ENCODE results near the gene POLR3B. TPM values are rescaled to one million over a fixed set of nuclear protein-coding genes. Genes with fewer than 3 reads are reported as not detected.

POLR3B gene
- total and polyA plus RNA-seq, 2 experiments from 2014 or later: 8.3 to 13.7 TPM

- Histone ChIP-seq H2AFZ (no peak overlapping the region), H3K79me2 (ENCODE audit: insufficient read depth) (no peaks in the 10 kb centered on the region), H3K4me2 (ENCODE audit: unreplicated experiment) (no peak overlapping the region), H3K9me3 (ENCODE audit: low read depth) (no peaks in the 10 kb centered on the region), H3K9ac (no peak overlapping the region), H3K27me3 (replicated peaks; ENCODE audit: insufficient read depth) (no peaks in the 10 kb centered on the region), H3K9me2 (ENCODE audit: insufficient read depth) (no peaks in the 10 kb centered on the region), H3K4me1 (ENCODE audit: insufficient read depth) (no peaks in the 10 kb centered on the region), H3K27ac (no peak overlapping the region), H3K4me3 (no peak overlapping the region), H3F3A (ENCODE audit: insufficient read depth) (no peaks in the 10 kb centered on the region; the same call in 1 of the 2 replicates), H4K20me1 (ENCODE audit: insufficient read depth) (no peaks in the 10 kb centered on the region), H3K36me3 (ENCODE audit: low read depth) (peaks cover 15% of the 10 kb centered on the region; the same call in 1 of the 2 replicates)
- in situ Hi-C loops (cut with MboI): no loop called here
- DNase-seq: no peak
- WGBS, 2 experiments (ENCODE audit: low coverage in 1 of 2, low lambda C conversion rate in 2 of 2, missing lambda C conversion rate in 2 of 2): 76 to 87% methylated on average over 3 of the region's 3 CpGs
- TF ChIP-seq EZH2phosphoT487 (IDR thresholded peaks at IDR 0.05; ENCODE audit: insufficient read depth, low read depth) (no peak), EZH2 (IDR thresholded peaks at IDR 0.05; ENCODE audit: insufficient read depth, poor library complexity, severe bottlenecking) (no peak)
Measured at GRCh38 chr12:106431839-106432411, 74.4 kb downstream of the POLR3B start.

GRCh38 chr12:106433055-106433454 lies 75.5 kb downstream of the POLR3B start:
- no peak overlapping the region for H3K27ac ChIP-seq
- H3K4me3 ChIP-seq: no peak overlapping the region
- 72 to 76% methylated on average over 2 of the region's 2 CpGs for WGBS, 2 experiments (ENCODE audit: low coverage in 1 of 2, low lambda C conversion rate in 2 of 2, missing lambda C conversion rate in 2 of 2)
- H3K9me3 ChIP-seq (ENCODE audit: low read depth): no peaks in the 10 kb centered on the region
- no peaks in the 10 kb centered on the region; the same call in 1 of the 2 replicates for H3F3A ChIP-seq (ENCODE audit: insufficient read depth)
- H3K4me2 ChIP-seq (ENCODE audit: unreplicated experiment): no peak overlapping the region
- no peaks in the 10 kb centered on the region for H3K79me2 ChIP-seq (ENCODE audit: insufficient read depth)
- no peaks in the 10 kb centered on the region for H3K4me1 ChIP-seq (ENCODE audit: insufficient read depth)
- no peak for TF ChIP-seq EZH2phosphoT487 (IDR thresholded peaks at IDR 0.05; ENCODE audit: insufficient read depth, low read depth)
- TF ChIP-seq EZH2 (IDR thresholded peaks at IDR 0.05; ENCODE audit: insufficient read depth, poor library complexity, severe bottlenecking): no peak
- H3K9ac ChIP-seq: no peak overlapping the region
- DNase-seq: no peak
- no peaks in the 10 kb centered on the region for H4K20me1 ChIP-seq (ENCODE audit: insufficient read depth)
- no peak overlapping the region for H2AFZ ChIP-seq
- H3K9me2 ChIP-seq (ENCODE audit: insufficient read depth): no peaks in the 10 kb centered on the region
- peaks cover 13% of the 10 kb centered on the region for H3K36me3 ChIP-seq (ENCODE audit: low read depth)
- H3K27me3 ChIP-seq (replicated peaks; ENCODE audit: insufficient read depth): no peaks in the 10 kb centered on the region
- in situ Hi-C loops (cut with MboI): no loop called here

- Histone ChIP-seq H3K27ac (no peak overlapping the region), H3K4me2 (ENCODE audit: unreplicated experiment) (no peak overlapping the region), H3K9ac (no peak overlapping the region), H2AFZ (no peak overlapping the region), H3K9me3 (ENCODE audit: low read depth) (no peaks in the 10 kb centered on the region), H3K36me3 (ENCODE audit: low read depth) (peaks cover 15% of the 10 kb centered on the region), H3F3A (ENCODE audit: insufficient read depth) (no peaks in the 10 kb centered on the region; the same call in 1 of the 2 replicates), H4K20me1 (ENCODE audit: insufficient read depth) (no peaks in the 10 kb centered on the region), H3K4me3 (no peak overlapping the region), H3K4me1 (ENCODE audit: insufficient read depth) (no peaks in the 10 kb centered on the region), H3K79me2 (ENCODE audit: insufficient read depth) (no peaks in the 10 kb centered on the region), H3K27me3 (replicated peaks; ENCODE audit: insufficient read depth) (no peaks in the 10 kb centered on the region), H3K9me2 (ENCODE audit: insufficient read depth) (no peaks in the 10 kb centered on the region)
- DNase-seq: no peak
- WGBS, 2 experiments (ENCODE audit: low coverage in 1 of 2, low lambda C conversion rate in 2 of 2, missing lambda C conversion rate in 2 of 2): 85 to 91% methylated on average over 4 of the region's 4 CpGs
- in situ Hi-C loops (cut with MboI): no loop called here
- TF ChIP-seq EZH2phosphoT487 (IDR thresholded peaks at IDR 0.05; ENCODE audit: insufficient read depth, low read depth): no peak
- TF ChIP-seq EZH2 (IDR thresholded peaks at IDR 0.05; ENCODE audit: insufficient read depth, poor library complexity, severe bottlenecking): no peak
Measured at GRCh38 chr12:106434526-106434925, 77.0 kb downstream of the POLR3B start.

- in situ Hi-C loops (cut with MboI): no loop called here
- no peak overlapping the region for H3K27ac ChIP-seq
- H3K4me2 ChIP-seq (ENCODE audit: unreplicated experiment): no peak overlapping the region
- no peaks in the 10 kb centered on the region for H4K20me1 ChIP-seq (ENCODE audit: insufficient read depth)
- no peak overlapping the region for H3K9ac ChIP-seq
- H3K27me3 ChIP-seq (replicated peaks; ENCODE audit: insufficient read depth): no peaks in the 10 kb centered on the region
- no peaks in the 10 kb centered on the region for H3K9me3 ChIP-seq (ENCODE audit: low read depth)
- DNase-seq: no peak
- 92 to 100% methylated on average over 6 of the region's 6 CpGs for WGBS, 2 experiments (ENCODE audit: low coverage in 1 of 2, low lambda C conversion rate in 2 of 2, missing lambda C conversion rate in 2 of 2)
- no peaks in the 10 kb centered on the region for H3F3A ChIP-seq (ENCODE audit: insufficient read depth)
- no peak overlapping the region for H2AFZ ChIP-seq
- H3K79me2 ChIP-seq (ENCODE audit: insufficient read depth): no peaks in the 10 kb centered on the region
- TF ChIP-seq EZH2phosphoT487 (IDR thresholded peaks at IDR 0.05; ENCODE audit: insufficient read depth, low read depth) (no peak), EZH2 (IDR thresholded peaks at IDR 0.05; ENCODE audit: insufficient read depth, poor library complexity, severe bottlenecking) (no peak)
- H3K9me2 ChIP-seq (ENCODE audit: insufficient read depth): no peaks in the 10 kb centered on the region
- H3K4me1 ChIP-seq (ENCODE audit: insufficient read depth): no peaks in the 10 kb centered on the region
- peaks cover 12% of the 10 kb centered on the region for H3K36me3 ChIP-seq (ENCODE audit: low read depth)
- no peak overlapping the region for H3K4me3 ChIP-seq
Measured at GRCh38 chr12:106436164-106436563, 78.6 kb downstream of the POLR3B start.
